Smooth muscle cell (in vitro differentiated cells): ENCODE results near the gene CCDC141. TPM values are rescaled to one million over a fixed set of nuclear protein-coding genes. Genes with fewer than 3 reads are reported as not detected.
"Not testable (repeated sequence)": the region's sequence is repeated elsewhere in the genome, so short reads cannot be mapped to it uniquely, and the experiment has no call there.

Experiments
- DNase-seq: peaks from one replicate; lab custom pipeline; 2025; ENCODE audit not compliant: unreplicated experiment; lab: John Stamatoyannopoulos, UW
- H2AFZ ChIP-seq: fragments of 200-600 bp; sonication (generic); 2 replicates; pipeline ENCODE4 v1.6.0; 2016; ENCODE audit warnings: antibody characterized with exemption, low read depth, mild to moderate bottlenecking
- H3F3A ChIP-seq: fragments of 200-600 bp; sonication (generic); 2 replicates; pipeline ENCODE4 v1.6.0; 2017; ENCODE audit warnings: antibody characterized with exemption, low read depth
- H3K27ac ChIP-seq: fragments of 200-600 bp; sonication (generic); 2 replicates; pipeline ENCODE4 v1.5.1; 2016; ENCODE audit warnings: low read depth, mild to moderate bottlenecking
- H3K27me3 ChIP-seq: fragments of 200-600 bp; sonication (generic); 2 replicates; pipeline ENCODE4 v1.6.1; 2016; ENCODE audit warnings: low read depth, mild to moderate bottlenecking
- H3K36me3 ChIP-seq: fragments of 200-600 bp; sonication (generic); 2 replicates; pipeline ENCODE4 v1.5.1; 2016; ENCODE audit warnings: low read depth
- H3K4me1 ChIP-seq: fragments of 200-600 bp; sonication (generic); 2 replicates; pipeline ENCODE4 v1.5.1; 2016; ENCODE audit warnings: low read depth
- H3K4me2 ChIP-seq: fragments of 200-600 bp; sonication (generic); 2 replicates; pipeline ENCODE4 v1.6.0; 2016; ENCODE audit warnings: mild to moderate bottlenecking
- H3K4me3 ChIP-seq: fragments of 200-600 bp; sonication (generic); 2 replicates; pipeline ENCODE4 v1.5.1; 2016; ENCODE audit warnings: mild to moderate bottlenecking
- H3K79me2 ChIP-seq: fragments of 200-600 bp; sonication (generic); 2 replicates; pipeline ENCODE4 v1.6.0; 2016; ENCODE audit warnings: low read depth, mild to moderate bottlenecking
- H3K9ac ChIP-seq: fragments of 200-600 bp; sonication (generic); 2 replicates; pipeline ENCODE4 v1.6.0; 2016; ENCODE audit warnings: low read depth
- H3K9me3 ChIP-seq: fragments of 200-600 bp; sonication (generic); replicated peaks from 2 replicates; pipeline ENCODE4 v1.5.1; 2016; ENCODE audit warnings: low read depth
- H4K20me1 ChIP-seq: fragments of 200-600 bp; sonication (generic); 2 replicates; pipeline ENCODE4 v1.6.0; 2016; ENCODE audit warnings: low read depth
- CTCF ChIP-seq: fragments of 200-600 bp; sonication (generic); IDR thresholded peaks from 2 replicates; pipeline ENCODE4 v1.5.1; 2017; ENCODE audit warnings: borderline replicate concordance, mild to moderate bottlenecking, antibody characterized with exemption; ENCODE audit not compliant: insufficient read depth, poor library complexity, severe bottlenecking
- WGBS: methylation state at CpG from one replicate; pipeline ENCODE4 v1.1.7; 2016; ENCODE audit warnings: low lambda C conversion rate; 5-methylcytosine and 5-hydroxymethylcytosine counted together
- polyA plus RNA-seq: library from polyadenylated mRNA; unstranded; fragments of >200 nt; fragmentation: Nextera tagmentation; extraction: Ambion mirVana; gene quantifications from 2 replicates; pipeline ENCODE4 v1.2.1, GENCODE V29; 2016
- total RNA-seq: library from RNA; depleted of rRNA; stranded (reverse); fragments of >200 nt; gene quantifications from 2 replicates; pipeline ENCODE4 v1.2.3, GENCODE V29; 2014

The CCDC141 gene
- total and polyA plus RNA-seq, 2 experiments from 2014 or later = 0.03 to 0.76 TPM

DNA sequence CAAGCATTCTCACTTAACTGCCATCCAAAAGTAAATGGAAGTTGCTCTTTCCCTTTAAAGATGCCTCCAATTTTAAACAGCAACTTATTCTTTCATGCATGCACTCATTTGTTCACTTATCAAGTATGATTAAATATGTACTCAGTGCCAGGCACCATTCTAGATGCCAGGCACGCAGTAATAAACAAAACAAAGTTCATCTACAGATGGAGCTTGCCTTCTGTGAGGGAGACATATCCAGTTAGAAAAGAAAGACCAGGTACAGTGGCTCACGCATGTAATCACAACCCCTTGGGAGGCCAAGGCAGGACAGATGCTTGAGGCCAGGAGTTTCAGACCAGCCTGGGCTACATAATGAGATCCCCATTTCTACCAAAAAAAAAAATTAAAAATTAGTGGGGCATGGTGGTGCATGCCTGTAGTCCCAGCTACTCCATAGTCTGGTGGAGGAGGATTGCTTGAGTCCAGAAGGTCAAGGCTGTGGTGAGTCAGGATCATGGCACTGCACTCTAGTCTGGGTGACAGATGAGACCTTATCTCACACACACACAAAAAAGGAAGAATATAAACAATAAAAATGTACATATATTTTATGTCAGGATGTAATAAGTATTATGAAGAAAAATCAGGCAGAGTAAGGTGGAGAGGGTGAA, 19.2 kb upstream of the CCDC141 start:
- no peaks in the 10 kb centered on the region for H3K27me3 ChIP-seq
- no peak overlapping the region for H2AFZ ChIP-seq
- H3K9me3 ChIP-seq = no peaks in the 10 kb centered on the region
- H4K20me1 ChIP-seq = no peaks in the 10 kb centered on the region
- no peak overlapping the region for H3K27ac ChIP-seq
- H3K9ac ChIP-seq = no peak overlapping the region
- DNase-seq = no peak
- H3K4me1 ChIP-seq = no peaks in the 10 kb centered on the region
- TF ChIP-seq CTCF = no peak
- H3K36me3 ChIP-seq = no peaks in the 10 kb centered on the region
- H3K79me2 ChIP-seq = no peaks in the 10 kb centered on the region
- 96% methylated on average over 2 of the region's 2 CpGs for WGBS
- H3F3A ChIP-seq = no peaks in the 10 kb centered on the region
- no peak overlapping the region for H3K4me2 ChIP-seq
- H3K4me3 ChIP-seq = no peak overlapping the region

- DNase-seq = no peak
- TF ChIP-seq CTCF = no peak
- no peaks in the 10 kb centered on the region for H3K9me3 ChIP-seq
- 97% methylated on average over 2 of the region's 2 CpGs for WGBS
- H3K4me2 ChIP-seq = peak overlapping the region; percentile 37
- H3K9ac ChIP-seq = no peak overlapping the region
- no peaks in the 10 kb centered on the region for H3K27me3 ChIP-seq
- no peaks in the 10 kb centered on the region for H3K36me3 ChIP-seq
- peaks cover 9% of the 10 kb centered on the region for H3F3A ChIP-seq
- H3K79me2 ChIP-seq = no peaks in the 10 kb centered on the region
- H3K4me1 ChIP-seq = peaks cover 35% of the 10 kb centered on the region
- no peak overlapping the region for H3K4me3 ChIP-seq
- H2AFZ ChIP-seq = no peak overlapping the region
- no peaks in the 10 kb centered on the region for H4K20me1 ChIP-seq
- no peak overlapping the region for H3K27ac ChIP-seq
Measured at GRCh38 chr2:179059026-179059700, 9.2 kb upstream of the CCDC141 start.

DNA sequence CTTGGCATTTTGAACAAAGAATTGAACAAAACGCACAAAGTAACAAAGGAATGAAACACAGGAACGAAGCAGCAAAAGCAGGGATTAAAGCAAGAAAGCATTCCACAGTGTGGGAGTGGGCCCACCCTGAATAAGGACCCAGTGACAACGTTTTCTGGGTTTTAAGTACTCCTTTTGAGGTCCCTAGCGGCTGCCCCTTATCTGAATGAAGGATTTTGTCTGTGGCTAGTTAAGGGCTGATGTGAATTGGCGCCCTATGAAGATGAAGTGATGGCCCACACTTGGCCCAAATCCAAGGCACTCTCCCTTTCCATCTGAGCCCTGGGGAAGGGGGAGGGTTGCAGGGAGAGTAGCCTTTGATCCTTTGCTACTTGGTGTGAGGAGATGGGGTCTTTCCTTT, 7.8 kb upstream of the CCDC141 start:
- H3K27ac ChIP-seq = no peak overlapping the region

GRCh38 chr2:179053568-179053967, 3.6 kb upstream of the CCDC141 start:
- H3K4me1 ChIP-seq = peaks cover 44% of the 10 kb centered on the region
- H3K9ac ChIP-seq, H3K36me3 ChIP-seq, H4K20me1 ChIP-seq, H3K27me3 ChIP-seq, H2AFZ ChIP-seq, H3K27ac ChIP-seq, H3K4me2 ChIP-seq, H3F3A ChIP-seq, H3K9me3 ChIP-seq, H3K4me3 ChIP-seq, H3K79me2 ChIP-seq, DNase-seq: not testable (repeated sequence)
- WGBS = 67% methylated on average over 3 of the region's 3 CpGs

More for the DNA sequence above, 7.8 kb upstream of the CCDC141 start:
- Histone ChIP-seq H3F3A (peaks cover 9% of the 10 kb centered on the region), H3K79me2 (no peaks in the 10 kb centered on the region), H3K36me3 (no peaks in the 10 kb centered on the region), H3K4me2 (no peak overlapping the region), H2AFZ (no peak overlapping the region), H4K20me1 (no peaks in the 10 kb centered on the region), H3K9ac (no peak overlapping the region), H3K4me3 (no peak overlapping the region), H3K9me3 (no peaks in the 10 kb centered on the region), H3K27me3 (no peaks in the 10 kb centered on the region), H3K4me1 (peaks cover 35% of the 10 kb centered on the region)
- 50% methylated on average over 5 of the region's 5 CpGs for WGBS
- no peak for DNase-seq
- no peak for TF ChIP-seq CTCF
